GM23248 (cell line): ENCODE data around the gene HIVEP3. TPM values are rescaled to one million over a fixed set of nuclear protein-coding genes. Genes with fewer than 3 reads are reported as not detected.

Experiments used
- DNase-seq: peaks from one replicate; pipeline ENCODE4 v3.0.0-alpha.2; 2015
- H2AFZ ChIP-seq: fragments of 200-600 bp; sonication (generic); 2 replicates; pipeline ENCODE4 v1.6.1; 2016; ENCODE audit warnings: antibody characterized with exemption
- H3F3A ChIP-seq: fragments of 200-600 bp; sonication (generic); 2 replicates; pipeline ENCODE4 v1.6.1; 2016; ENCODE audit warnings: mild to moderate bottlenecking, antibody characterized with exemption, mixed run types; ENCODE audit not compliant: insufficient read depth
- H3K27ac ChIP-seq: fragments of 200-600 bp; sonication (generic); 2 replicates; pipeline ENCODE4 v1.5.1; 2016; ENCODE audit warnings: mild to moderate bottlenecking
- H3K27me3 ChIP-seq: fragments of 200-600 bp; sonication (generic); replicated peaks from 2 replicates; pipeline ENCODE4 v1.6.1; 2016; ENCODE audit warnings: mild to moderate bottlenecking; ENCODE audit not compliant: insufficient read depth
- H3K36me3 ChIP-seq: fragments of 200-600 bp; sonication (generic); 2 replicates; pipeline ENCODE4 v1.6.1; 2016; ENCODE audit warnings: low read depth, mild to moderate bottlenecking
- H3K4me1 ChIP-seq: fragments of 200-600 bp; sonication (generic); 2 replicates; pipeline ENCODE4 v1.6.1; 2016; ENCODE audit warnings: mild to moderate bottlenecking; ENCODE audit not compliant: insufficient read depth
- H3K4me2 ChIP-seq: fragments of 200-600 bp; sonication (generic); one replicate; pipeline ENCODE4 v1.6.1; 2016; ENCODE audit warnings: mild to moderate bottlenecking; ENCODE audit not compliant: unreplicated experiment
- H3K4me3 ChIP-seq: fragments of 200-600 bp; sonication (generic); 2 replicates; pipeline ENCODE4 v1.5.1; 2016; ENCODE audit warnings: mild to moderate bottlenecking
- H3K79me2 ChIP-seq: fragments of 200-600 bp; sonication (generic); 2 replicates; pipeline ENCODE4 v1.6.1; 2016; ENCODE audit warnings: mild to moderate bottlenecking; ENCODE audit not compliant: insufficient read depth
- H3K9ac ChIP-seq: fragments of 200-600 bp; sonication (generic); 2 replicates; pipeline ENCODE4 v1.6.1; 2016; ENCODE audit warnings: mild to moderate bottlenecking
- H3K9me2 ChIP-seq: fragments of 200-600 bp; sonication (generic); 2 replicates; pipeline ENCODE4 v1.6.1; 2016; ENCODE audit warnings: mixed run types, mild to moderate bottlenecking, moderate library complexity; ENCODE audit not compliant: insufficient read depth
- H3K9me3 ChIP-seq: fragments of 200-600 bp; sonication (generic); one replicate; pipeline ENCODE4 v1.6.1; 2017; ENCODE audit warnings: low read depth
- H4K20me1 ChIP-seq: fragments of 200-600 bp; sonication (generic); 2 replicates; pipeline ENCODE4 v1.6.0; 2016; ENCODE audit not compliant: insufficient read depth
- EZH2 ChIP-seq: fragments of 200-600 bp; sonication (generic); IDR thresholded peaks from 2 replicates; pipeline ENCODE4 v1.6.1; 2018; ENCODE audit warnings: antibody characterized with exemption, mild to moderate bottlenecking; ENCODE audit not compliant: insufficient read depth, poor library complexity, severe bottlenecking
- EZH2phosphoT487 ChIP-seq: fragments of 200-600 bp; sonication (generic); IDR thresholded peaks from 2 replicates; pipeline ENCODE4 v1.6.1; 2018; ENCODE audit warnings: antibody characterized with exemption, moderate library complexity, mild to moderate bottlenecking, low read depth; ENCODE audit not compliant: insufficient read depth
- WGBS, 2 experiments: methylation state at CpG; one replicate each; pipeline ENCODE4 v1.1.6; 2015 to 2017; ENCODE audit warnings: low lambda C conversion rate in 2 of 2, low coverage in 1 of 2; ENCODE audit errors: missing lambda C conversion rate in 2 of 2; 5-methylcytosine and 5-hydroxymethylcytosine counted together
- in situ Hi-C: fragments of 300-500 bp; cut with MboI; formaldehyde crosslinking; loops from 2 replicates; pipeline ENCODE4 v1.15.0; 2020
- polyA plus RNA-seq: library from polyadenylated mRNA; unstranded; fragments of >200 nt; fragmentation: Nextera tagmentation; extraction: Ambion mirVana; gene quantifications from 2 replicates; pipeline ENCODE4 v1.2.1, GENCODE V29; 2016
- total RNA-seq: library from RNA; depleted of rRNA; stranded (reverse); fragments of >200 nt; shearing (Covaris generic); gene quantifications from 2 replicates; pipeline ENCODE4 v1.2.3, GENCODE V29; 2014

HIVEP3 gene
- total and polyA plus RNA-seq, 2 experiments from 2014 or later, result 1.7 to 7.2 TPM

GRCh38 chr1:41888756-41889155, 30.0 kb downstream of the HIVEP3 start:
- Histone ChIP-seq H3K79me2 (no peaks in the 10 kb centered on the region), H3K27ac (no peak overlapping the region), H3K36me3 (no peaks in the 10 kb centered on the region), H3K9me2 (no peaks in the 10 kb centered on the region), H4K20me1 (no peaks in the 10 kb centered on the region), H3K4me3 (no peak overlapping the region), H2AFZ (no peak overlapping the region), H3K9ac (no peak overlapping the region), H3K9me3 (no peaks in the 10 kb centered on the region), H3K4me1 (0 out of 2 replicates have a peak, but pooled peaks cover 11% of the 10 kb centered on the region), H3F3A (no peaks in the 10 kb centered on the region), H3K4me2 (no peak overlapping the region), H3K27me3 (no peaks in the 10 kb centered on the region)
- no peak for TF ChIP-seq EZH2
- in situ Hi-C loops, result no loop called here
- DNase-seq, result no peak
- 89 to 98% methylated on average over 3 to 4 of the region's 4 CpGs for WGBS, 2 experiments

GRCh38 chr1:41887365-41887764, 31.4 kb downstream of the HIVEP3 start:
- Histone ChIP-seq H3K9me3 (no peaks in the 10 kb centered on the region), H3K36me3 (no peaks in the 10 kb centered on the region), H3K9ac (no peak overlapping the region), H3K9me2 (no peaks in the 10 kb centered on the region), H3K4me1 (0 out of 2 replicates have a peak, but pooled peaks cover 11% of the 10 kb centered on the region), H3K4me3 (no peak overlapping the region), H3K27ac (no peak overlapping the region), H3K27me3 (no peaks in the 10 kb centered on the region), H2AFZ (no peak overlapping the region), H3K79me2 (no peaks in the 10 kb centered on the region), H3F3A (no peaks in the 10 kb centered on the region), H4K20me1 (no peaks in the 10 kb centered on the region), H3K4me2 (no peak overlapping the region)
- no peak for TF ChIP-seq EZH2
- no peak for DNase-seq
- WGBS, 2 experiments, result 100% methylated on average over 1 of the region's 1 CpG
- in situ Hi-C loops, result no loop called here

- Histone ChIP-seq H3K36me3 (no peaks in the 10 kb centered on the region), H4K20me1 (no peaks in the 10 kb centered on the region), H3K79me2 (no peaks in the 10 kb centered on the region), H3K4me3 (no peak overlapping the region), H3K27ac (no peak overlapping the region), H3K9ac (no peak overlapping the region), H3K9me3 (no peaks in the 10 kb centered on the region), H3K27me3 (no peaks in the 10 kb centered on the region), H3K9me2 (no peaks in the 10 kb centered on the region), H3K4me1 (no peaks in the 10 kb centered on the region), H2AFZ (no peak overlapping the region), H3F3A (no peaks in the 10 kb centered on the region), H3K4me2 (no peak overlapping the region)
- 83 to 84% methylated on average over 9 of the region's 9 CpGs for WGBS, 2 experiments
- in situ Hi-C loops, result no loop called here
- no peak for DNase-seq
- TF ChIP-seq EZH2, result no peak
- TF ChIP-seq EZH2phosphoT487, result no peak
Observed at GRCh38 chr1:41884256-41885230, 34.2 kb downstream of the HIVEP3 start.

DNA sequence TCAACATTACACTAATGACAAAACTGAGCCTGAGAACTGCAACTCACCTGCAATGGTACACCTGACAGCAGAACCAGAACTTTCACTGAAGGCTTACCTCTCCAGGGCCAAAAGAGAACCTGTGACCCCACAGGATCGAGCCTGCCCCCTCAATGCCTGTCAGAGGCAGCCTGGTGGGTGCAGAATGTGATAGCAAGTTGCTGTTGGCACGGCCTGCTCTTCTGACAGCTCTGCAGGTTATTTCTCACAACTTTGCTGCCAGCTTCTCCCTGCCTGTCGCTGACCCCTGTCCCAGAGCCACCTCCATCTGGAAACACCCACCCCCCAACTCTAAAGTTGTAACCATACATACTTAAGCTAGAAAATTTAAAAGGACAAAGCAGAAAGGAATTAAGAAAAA, 35.2 kb downstream of the HIVEP3 start:
- no peaks in the 10 kb centered on the region for H4K20me1 ChIP-seq
- H3F3A ChIP-seq, result no peaks in the 10 kb centered on the region
- in situ Hi-C loops, result no loop called here
- no peaks in the 10 kb centered on the region for H3K27me3 ChIP-seq
- H3K36me3 ChIP-seq, result no peaks in the 10 kb centered on the region
- no peaks in the 10 kb centered on the region for H3K9me2 ChIP-seq
- no peak overlapping the region for H3K27ac ChIP-seq
- H2AFZ ChIP-seq, result no peak overlapping the region
- H3K79me2 ChIP-seq, result no peaks in the 10 kb centered on the region
- WGBS, 2 experiments, result 59 to 63% methylated on average over 3 of the region's 3 CpGs
- DNase-seq, result no peak
- H3K9me3 ChIP-seq, result no peaks in the 10 kb centered on the region
- no peak overlapping the region for H3K4me2 ChIP-seq
- no peaks in the 10 kb centered on the region for H3K4me1 ChIP-seq
- H3K4me3 ChIP-seq, result no peak overlapping the region
- TF ChIP-seq EZH2 (no peak), EZH2phosphoT487 (no peak)
- no peak overlapping the region for H3K9ac ChIP-seq
